Brain microvascular endothelial cell (primary cell): ENCODE data around the gene GSG1L.
A peak's percentile ranks its signal among the peaks of the same experiment; 100 is the strongest.

ENCODE experiments used
- DNase-seq: peaks from one replicate; pipeline ENCODE4 v3.0.0-alpha.2; 2020
- H3K27ac ChIP-seq: fragments of 250-450 bp; sonication (Bioruptor Pico); 2 replicates; pipeline ENCODE4 v1.5.1; 2020; ENCODE audit warnings: mild to moderate bottlenecking, moderate library complexity
- H3K27me3 ChIP-seq: fragments of 250-450 bp; sonication (Bioruptor Pico); replicated peaks from 2 replicates; pipeline ENCODE4 v1.5.1; 2020; ENCODE audit warnings: mild to moderate bottlenecking
- H3K36me3 ChIP-seq: fragments of 250-450 bp; sonication (Bioruptor Pico); replicated peaks from 2 replicates; pipeline ENCODE4 v1.5.1; 2020; ENCODE audit warnings: mild to moderate bottlenecking
- H3K4me3 ChIP-seq: 2 replicates; pipeline ENCODE4 v1.5.1; 2011; ENCODE audit warnings: low read depth, mild to moderate bottlenecking, control low read depth, low read length, moderate library complexity
- in situ Hi-C: cut with HindIII; loops from 2 replicates; pipeline ENCODE4 v1.10.0; 2017; ENCODE audit warnings: low sequenced_read_pairs, low pct_ligation_motif_present
- TF ChIP-seq, protein P1 (sequence below): IDR thresholded peaks from 2 replicates; pipeline ENCODE4 v1.5.1; 2011; ENCODE audit warnings: low read depth, mild to moderate bottlenecking, moderate library complexity, low read length, control low read depth, inconsistent platforms; ENCODE audit errors: missing control alignments

Gene GSG1L

GRCh38 chr16:27801289-27801945 is 262.1 kb downstream of the GSG1L start:
- TF ChIP-seq, protein P1, sequence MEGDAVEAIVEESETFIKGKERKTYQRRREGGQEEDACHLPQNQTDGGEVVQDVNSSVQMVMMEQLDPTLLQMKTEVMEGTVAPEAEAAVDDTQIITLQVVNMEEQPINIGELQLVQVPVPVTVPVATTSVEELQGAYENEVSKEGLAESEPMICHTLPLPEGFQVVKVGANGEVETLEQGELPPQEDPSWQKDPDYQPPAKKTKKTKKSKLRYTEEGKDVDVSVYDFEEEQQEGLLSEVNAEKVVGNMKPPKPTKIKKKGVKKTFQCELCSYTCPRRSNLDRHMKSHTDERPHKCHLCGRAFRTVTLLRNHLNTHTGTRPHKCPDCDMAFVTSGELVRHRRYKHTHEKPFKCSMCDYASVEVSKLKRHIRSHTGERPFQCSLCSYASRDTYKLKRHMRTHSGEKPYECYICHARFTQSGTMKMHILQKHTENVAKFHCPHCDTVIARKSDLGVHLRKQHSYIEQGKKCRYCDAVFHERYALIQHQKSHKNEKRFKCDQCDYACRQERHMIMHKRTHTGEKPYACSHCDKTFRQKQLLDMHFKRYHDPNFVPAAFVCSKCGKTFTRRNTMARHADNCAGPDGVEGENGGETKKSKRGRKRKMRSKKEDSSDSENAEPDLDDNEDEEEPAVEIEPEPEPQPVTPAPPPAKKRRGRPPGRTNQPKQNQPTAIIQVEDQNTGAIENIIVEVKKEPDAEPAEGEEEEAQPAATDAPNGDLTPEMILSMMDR: no peak
- no peak for DNase-seq
- H3K36me3 ChIP-seq: no peaks in the 10 kb centered on the region
- in situ Hi-C loops: no loop called here
- H3K27ac ChIP-seq: no peak overlapping the region
- H3K4me3 ChIP-seq: no peak overlapping the region
- H3K27me3 ChIP-seq: peaks cover 11% of the 10 kb centered on the region

DNA sequence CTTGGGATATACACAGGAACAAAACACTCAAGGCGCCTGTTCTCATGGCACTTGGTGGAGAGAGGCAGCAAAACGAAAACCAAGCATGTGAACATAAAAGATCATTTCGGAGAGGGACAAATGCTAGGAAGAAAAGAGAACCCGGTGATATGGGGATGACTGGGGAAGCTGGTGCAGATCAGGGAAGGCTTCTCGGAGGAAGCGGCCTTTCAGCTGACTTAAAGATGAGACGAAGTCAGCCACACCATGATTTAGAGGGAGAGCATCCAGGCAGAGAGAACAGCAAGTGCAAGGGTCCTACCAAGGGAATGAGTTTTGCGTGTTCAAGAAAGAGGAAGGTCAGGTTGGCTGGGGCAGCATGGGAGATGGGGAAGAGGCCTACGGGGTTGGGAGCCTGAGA is 262.7 kb downstream of the GSG1L start:
- Histone ChIP-seq H3K27me3 (peaks cover 11% of the 10 kb centered on the region), H3K4me3 (no peak overlapping the region), H3K27ac (no peak overlapping the region), H3K36me3 (no peaks in the 10 kb centered on the region)
- TF ChIP-seq, protein P1: no peak
- no peak for DNase-seq
- in situ Hi-C loops: no loop called here

GRCh38 chr16:27799896-27800295 is 263.6 kb downstream of the GSG1L start:
- H3K4me3 ChIP-seq: no peak overlapping the region
- in situ Hi-C loops: no loop called here
- H3K27me3 ChIP-seq: peaks cover 11% of the 10 kb centered on the region
- H3K27ac ChIP-seq: no peak overlapping the region
- no peaks in the 10 kb centered on the region for H3K36me3 ChIP-seq
- TF ChIP-seq, protein P1: no peak
- DNase-seq: no peak

DNA sequence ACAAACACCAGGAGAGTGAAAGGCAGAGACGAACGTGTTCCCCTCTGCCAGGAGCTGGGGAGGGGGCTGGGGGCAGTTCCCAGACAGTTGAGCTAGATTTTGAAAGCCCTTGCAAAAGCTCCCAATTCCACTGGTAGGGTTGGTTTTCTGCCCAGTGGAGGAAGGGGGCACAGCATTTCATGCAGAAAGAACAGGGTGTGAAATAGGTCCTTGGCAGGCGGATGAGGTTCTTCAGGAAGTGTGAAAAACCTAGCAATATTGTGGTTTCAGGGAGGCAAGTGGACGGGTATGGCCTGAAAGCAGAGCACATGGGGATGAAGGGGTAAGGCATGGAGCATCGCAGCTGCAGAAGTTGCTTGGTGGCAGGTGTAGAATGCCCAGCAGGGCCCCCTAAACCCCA is 265.3 kb downstream of the GSG1L start:
- DNase-seq: no peak
- Histone ChIP-seq H3K27me3 (peaks cover 7% of the 10 kb centered on the region), H3K4me3 (no peak overlapping the region), H3K36me3 (no peaks in the 10 kb centered on the region), H3K27ac (no peak overlapping the region)
- TF ChIP-seq, protein P1: no peak
- in situ Hi-C loops: no loop called here

DNA sequence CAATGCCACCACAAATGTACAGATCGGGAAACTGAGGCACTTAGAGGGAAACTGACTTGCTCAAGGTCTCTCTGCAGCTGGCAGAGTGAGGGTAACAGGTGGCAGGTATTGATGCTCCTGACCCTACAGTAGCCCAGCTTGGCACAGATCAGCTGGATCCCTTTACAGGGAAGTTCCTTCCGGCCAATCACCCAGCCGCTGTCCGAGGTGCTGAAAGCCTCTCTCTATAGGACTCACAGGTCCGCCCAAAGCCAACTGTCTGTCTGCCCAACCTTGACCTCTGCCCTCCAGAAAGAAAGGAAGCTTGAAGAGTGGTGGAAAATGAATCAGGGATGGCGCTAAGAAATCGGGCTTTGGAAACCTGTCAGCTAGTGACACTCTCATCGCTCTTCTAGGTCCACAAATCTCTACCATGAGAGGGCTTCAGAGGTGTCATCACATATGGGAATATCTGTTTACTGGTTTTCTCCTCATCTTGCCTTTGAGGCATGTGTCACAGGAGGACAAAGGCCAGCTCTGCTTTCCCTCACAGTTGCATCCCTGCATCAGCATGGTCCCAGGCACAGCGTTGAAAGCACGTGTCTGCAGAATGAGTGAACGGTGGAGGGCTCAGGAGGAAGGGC is 267.4 kb downstream of the GSG1L start:
- H3K27me3 ChIP-seq: no peaks in the 10 kb centered on the region
- H3K36me3 ChIP-seq: no peaks in the 10 kb centered on the region
- in situ Hi-C loops: no loop called here
- peak; percentile 26 for DNase-seq
- TF ChIP-seq, protein P1: no peak
- H3K27ac ChIP-seq: no peak overlapping the region
- no peak overlapping the region for H3K4me3 ChIP-seq

DNA sequence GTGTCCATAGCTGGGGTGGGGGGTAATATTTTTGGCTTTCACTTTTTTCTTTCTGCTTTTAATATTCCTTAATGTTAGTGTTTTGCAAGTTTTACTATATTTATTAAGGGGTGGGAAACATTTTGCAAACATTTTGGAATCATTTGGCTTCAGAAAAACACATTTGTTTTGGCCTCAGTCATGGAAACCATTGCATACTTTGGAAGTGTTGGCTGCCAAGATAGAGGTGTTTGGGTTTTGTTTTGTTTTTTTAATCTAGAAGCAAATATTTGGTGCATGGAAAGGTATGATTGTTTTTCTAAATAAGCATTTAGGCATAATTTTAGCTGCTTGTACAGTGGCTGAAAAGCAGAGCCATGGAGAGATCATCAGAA is 270.3 kb downstream of the GSG1L start:
- H3K27ac ChIP-seq: no peak overlapping the region
- in situ Hi-C loops: no loop called here
- TF ChIP-seq, protein P1: no peak
- no peaks in the 10 kb centered on the region for H3K27me3 ChIP-seq
- no peaks in the 10 kb centered on the region for H3K36me3 ChIP-seq
- H3K4me3 ChIP-seq: no peak overlapping the region
- DNase-seq: no peak
